Measurements from ENCODE around the gene LRRC4C. TPM values are rescaled to one million over a fixed set of nuclear protein-coding genes. Genes with fewer than 3 reads are reported as not detected.

LRRC4C gene
- total and polyA plus RNA-seq, 10 of the 15 experiments (the other 5 are each of a cell fraction or from before 2014, with no cell fraction given): 1.5 TPM; not detected in 9

- ChIA-PET CTCF (no interaction called here), POLR2A (no interaction called here), SMC1A (ENCODE audit: uncharacterized antibody, unreplicated experiment) (no interaction called here), RAD21 (ENCODE audit: unreplicated experiment) (no interaction called here)
- H3K79me2 ChIP-seq (ENCODE audit: control insufficient read depth, insufficient read depth, low read length): no peaks in the 10 kb centered on the region
- in situ Hi-C loops (cut with MboI) (no loop called here), intact Hi-C loops (cut with micrococcal nuclease; ENCODE audit: unreplicated experiment) (no loop called here)
- H3K9ac ChIP-seq (ENCODE audit: control insufficient read depth, insufficient read depth, low read length): no peak overlapping the region
- no peaks in the 10 kb centered on the region for H3K4me1 ChIP-seq (ENCODE audit: control insufficient read depth, insufficient read depth, low read length)
- no peaks in the 10 kb centered on the region for H3K27me3 ChIP-seq (replicated peaks in 1 of 2; ENCODE audit: control insufficient read depth in 2 of 2, insufficient read depth in 2 of 2, low read length in 1 of 2)
- no peaks in the 10 kb centered on the region for H3K36me3 ChIP-seq (ENCODE audit: control insufficient read depth in 2 of 2, insufficient read depth in 2 of 2, low read length in 1 of 2)
- H2AFZ ChIP-seq (ENCODE audit: control insufficient read depth, low read depth, low read length): no peak overlapping the region
- ATAC-seq (no peak), FAIRE-seq (no peak), DNase-seq (ENCODE audit: low read depth, low spot score) (no peak)
- no peak overlapping the region for H3K4me3 ChIP-seq
- no peak overlapping the region for H3K27ac ChIP-seq (ENCODE audit: control insufficient read depth, insufficient read depth)
- H4K20me1 ChIP-seq (ENCODE audit: control insufficient read depth, insufficient read depth): no peaks in the 10 kb centered on the region
- TF ChIP-seq CTCF (IDR thresholded peaks at IDR 0.05 in 2 of 3, conservative IDR thresholded peaks at IDR 0.05 in 1 of 3; ENCODE audit: control insufficient read depth in 2 of 3, extremely low read depth in 1 of 3, insufficient read depth in 1 of 3, low read depth in 3 of 3, low read length in 3 of 3) (no peak), FOXK2 (IDR thresholded peaks at IDR 0.05) (no peak), SUZ12 (IDR thresholded peaks at IDR 0.05; ENCODE audit: unreplicated experiment) (no peak), ZBTB11 (CRISPR knock-in tag; IDR thresholded peaks at IDR 0.05) (no peak), IKZF1 (conservative IDR thresholded peaks at IDR 0.05) (no peak), NFIC (IDR thresholded peaks at IDR 0.05; ENCODE audit: low read depth, low read length) (no peak), ZBTB40 (IDR thresholded peaks at IDR 0.05; ENCODE audit: borderline replicate concordance) (no peak), NBN (IDR thresholded peaks at IDR 0.05) (no peak)
- H3K9me3 ChIP-seq (replicated peaks; ENCODE audit: control insufficient read depth, insufficient read depth, low read length): no peaks in the 10 kb centered on the region
- BruUV-seq (replicated peaks): no TSS peak
- no peak overlapping the region for H3K4me2 ChIP-seq (ENCODE audit: control insufficient read depth, insufficient read depth)
These were observed 696.4 kb downstream of the LRRC4C start for GRCh38 chr11:40763046-40763445.
